ENCODE results near the gene OGG1. TPM values are rescaled to one million over a fixed set of nuclear protein-coding genes. Genes with fewer than 3 reads are reported as not detected.

The OGG1 gene
- total and polyA plus RNA-seq, 11 donors: 6.2 to 14.8 (median 9.5) TPM

- intact Hi-C loops (cut with DNase I): no loop called here
- Histone ChIP-seq H3K9me3 (no peaks in the 10 kb centered on the region), H3K4me1 (peaks cover 0 to 61% (median 0%) of the 10 kb centered on the region in 12 donors), H3K36me3 (peaks cover 0 to 55% (median 48%) of the 10 kb centered on the region in 9 donors), H3K27me3 (no peaks in the 10 kb centered on the region), H3K4me3 (no peak overlapping the region), H3K27ac (peak overlapping the region in 4 of 12 donors; percentile 23 to 87 (median 30))
- 74 to 79% (median 78%) methylated on average over 8 of the region's 8 CpGs for WGBS, 4 donors
- DNase-seq (peak in 1 of 5 donors; percentile 43), ATAC-seq (peak; percentile 15 to 63 (median 47))
- TF ChIP-seq POLR2A (IDR thresholded peaks at IDR 0.05) (no peak), CTCF (IDR thresholded peaks at IDR 0.05) (no peak)
Observed at GRCh38 chr3:9779721-9780457, 30.1 kb downstream of the OGG1 start.

GRCh38 chr3:9780458-9780812 lies 30.7 kb downstream of the OGG1 start:
- Histone ChIP-seq H3K9me3 (no peaks in the 10 kb centered on the region), H3K36me3 (peaks cover 0 to 61% (median 53%) of the 10 kb centered on the region in 9 donors), H3K4me3 (no peak overlapping the region), H3K27ac (peak overlapping the region in 3 of 12 donors; percentile 23 to 87 (median 26)), H3K4me1 (peaks cover 0 to 61% (median 0%) of the 10 kb centered on the region in 12 donors), H3K27me3 (no peaks in the 10 kb centered on the region)
- TF ChIP-seq CTCF (IDR thresholded peaks at IDR 0.05) (no peak), POLR2A (IDR thresholded peaks at IDR 0.05) (no peak)
- intact Hi-C loops (cut with DNase I): no loop called here
- ATAC-seq: peak in 1 of 4 donors; percentile 7
- 77 to 87% (median 86%) methylated on average over 9 to 10 of the region's 10 CpGs for WGBS, 4 donors
- DNase-seq: no peak

- Histone ChIP-seq H3K27me3 (no peaks in the 10 kb centered on the region), H3K4me3 (no peak overlapping the region), H3K36me3 (peaks cover 0 to 66% (median 57%) of the 10 kb centered on the region in 9 donors), H3K27ac (peak overlapping the region in 1 of 12 donors; percentile 87), H3K9me3 (no peaks in the 10 kb centered on the region), H3K4me1 (peaks cover 0 to 61% (median 0%) of the 10 kb centered on the region in 12 donors)
- TF ChIP-seq POLR2A (IDR thresholded peaks at IDR 0.05) (no peak), CTCF (IDR thresholded peaks at IDR 0.05) (no peak)
- intact Hi-C loops (cut with DNase I): no loop called here
- no peak for ATAC-seq
- WGBS, 4 donors: 91 to 94% (median 93%) methylated on average over 4 of the region's 4 CpGs
- DNase-seq: no peak
Observed at GRCh38 chr3:9780910-9781309, 31.2 kb downstream of the OGG1 start.

GRCh38 chr3:9781551-9781950 lies 31.8 kb downstream of the OGG1 start:
- H3K4me1 ChIP-seq: peaks cover 0 to 61% (median 0%) of the 10 kb centered on the region in 12 donors

More at GRCh38 chr3:9781551-9781950, 31.8 kb downstream of the OGG1 start:
- H3K27ac ChIP-seq: peak overlapping the region in 1 of 12 donors; percentile 87
- ATAC-seq (no peak), DNase-seq (no peak)
- intact Hi-C loops (cut with DNase I): no loop called here
- H3K4me3 ChIP-seq: no peak overlapping the region
- peaks cover 0 to 72% (median 63%) of the 10 kb centered on the region in 9 donors for H3K36me3 ChIP-seq
- H3K9me3 ChIP-seq: no peaks in the 10 kb centered on the region
- 77 to 90% (median 83%) methylated on average over 1 of the region's 1 CpG for WGBS, 4 donors
- TF ChIP-seq CTCF (IDR thresholded peaks at IDR 0.05) (no peak), POLR2A (IDR thresholded peaks at IDR 0.05) (no peak)
- no peaks in the 10 kb centered on the region for H3K27me3 ChIP-seq
